GOT3 (cell line): ENCODE data around the gene DRAP1.

Source experiments
- DNase-seq: peaks from one replicate; lab custom pipeline; 2025; ENCODE audit warnings: mixed read lengths; lab: John Stamatoyannopoulos, UW

DRAP1 gene

DNA sequence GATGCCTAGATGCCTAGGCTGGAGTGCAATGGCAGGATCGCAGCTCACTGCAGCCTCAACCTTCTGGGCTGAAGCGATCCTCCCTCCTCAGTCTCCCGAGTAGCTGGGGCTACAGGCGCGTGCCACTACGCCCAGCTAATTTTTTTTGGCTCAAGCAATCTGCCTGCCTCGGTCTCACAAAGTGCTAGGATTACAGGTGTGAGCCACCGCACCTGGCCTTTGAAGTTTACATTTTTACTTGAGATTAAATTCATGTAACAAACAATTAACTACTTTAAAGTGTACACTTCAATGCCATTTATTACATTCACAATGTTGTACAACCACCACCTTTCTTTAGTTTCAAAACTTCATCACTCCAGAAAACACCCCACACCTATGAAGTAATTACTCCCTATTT, 15.5 kb upstream of the DRAP1 start:
- DNase-seq: no peak

DNA sequence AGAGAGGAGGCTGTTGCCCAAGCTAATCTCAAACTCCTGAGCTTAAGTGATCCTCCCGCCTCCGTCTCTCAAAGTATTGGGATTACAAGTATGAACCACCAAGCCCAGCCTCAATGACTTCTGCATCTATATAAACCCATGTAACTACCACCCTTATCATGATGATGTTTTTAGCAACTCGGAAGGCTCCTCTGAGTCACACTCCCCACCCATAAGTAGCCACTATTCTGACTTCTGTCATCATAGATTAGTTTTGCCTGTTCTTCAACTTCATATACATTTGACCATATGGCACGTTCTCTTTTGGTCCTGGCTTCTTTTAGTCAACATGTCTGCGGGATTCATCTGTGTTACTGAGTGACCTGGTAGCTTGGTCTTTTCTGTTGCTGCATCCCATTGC, 12.6 kb upstream of the DRAP1 start:
- no peak for DNase-seq

DNA sequence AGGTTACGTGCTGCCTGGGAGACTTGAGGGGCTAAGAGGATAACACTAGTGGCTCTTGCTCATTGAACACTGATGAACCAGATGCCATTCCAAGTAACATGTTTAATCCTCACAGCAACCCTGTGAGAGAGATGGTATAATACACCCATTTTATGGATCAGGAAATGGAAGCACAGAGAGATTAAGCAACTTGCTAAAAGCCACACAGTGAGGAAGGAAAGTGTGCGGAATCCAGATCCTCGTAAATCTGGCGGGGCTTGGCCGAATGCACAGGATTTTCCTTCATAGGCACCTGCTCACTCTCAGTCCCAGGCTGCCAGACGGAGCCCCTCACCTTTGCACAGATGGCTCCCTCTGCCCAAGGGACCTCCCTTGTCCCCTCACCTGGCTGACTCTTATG, 11.3 kb upstream of the DRAP1 start:
- DNase-seq: no peak

DNA sequence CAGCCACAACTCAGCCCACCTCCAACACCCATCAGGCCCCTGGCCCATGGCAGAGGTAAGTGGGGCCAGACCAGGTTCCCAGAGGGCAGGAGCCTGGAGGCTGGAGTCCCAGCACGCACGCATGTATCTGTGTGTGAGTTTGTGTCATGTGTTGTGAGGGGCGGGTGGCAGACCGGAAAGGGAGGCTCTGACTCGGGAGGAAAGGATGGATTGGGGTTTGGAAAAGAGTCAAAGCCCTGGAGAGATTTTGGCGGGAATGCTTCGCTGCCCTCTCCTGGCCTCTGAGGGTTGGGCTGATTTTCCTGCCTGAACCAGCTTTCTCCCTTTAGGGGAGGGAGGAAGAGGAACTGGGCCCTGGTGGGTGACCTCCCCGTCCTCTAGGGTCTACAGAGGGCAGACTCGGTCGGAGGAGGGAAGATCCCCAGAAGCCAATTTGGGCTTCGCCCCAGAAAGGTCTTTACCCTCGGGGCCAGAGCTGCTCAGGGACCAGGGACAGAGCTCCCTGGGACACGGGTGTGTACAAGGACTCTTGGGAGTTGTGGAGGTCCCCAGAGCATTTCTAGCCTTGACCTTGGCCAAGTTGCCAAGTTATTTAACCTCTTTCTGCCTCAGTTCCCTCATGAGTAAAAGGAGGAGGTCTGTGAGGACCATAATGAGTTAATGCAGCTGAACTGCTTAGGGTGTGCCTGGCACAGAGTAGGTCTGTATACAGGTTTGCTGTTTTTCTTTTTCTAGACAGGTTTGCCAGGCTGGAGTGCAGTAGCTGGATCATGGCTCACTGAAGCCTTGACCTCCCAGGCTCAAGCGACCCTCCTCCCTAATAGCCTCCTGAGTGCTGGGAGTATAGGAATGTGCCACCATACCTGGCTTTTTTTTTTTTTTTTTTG, 7.3 kb upstream of the DRAP1 start:
- DNase-seq: no peak

DNA sequence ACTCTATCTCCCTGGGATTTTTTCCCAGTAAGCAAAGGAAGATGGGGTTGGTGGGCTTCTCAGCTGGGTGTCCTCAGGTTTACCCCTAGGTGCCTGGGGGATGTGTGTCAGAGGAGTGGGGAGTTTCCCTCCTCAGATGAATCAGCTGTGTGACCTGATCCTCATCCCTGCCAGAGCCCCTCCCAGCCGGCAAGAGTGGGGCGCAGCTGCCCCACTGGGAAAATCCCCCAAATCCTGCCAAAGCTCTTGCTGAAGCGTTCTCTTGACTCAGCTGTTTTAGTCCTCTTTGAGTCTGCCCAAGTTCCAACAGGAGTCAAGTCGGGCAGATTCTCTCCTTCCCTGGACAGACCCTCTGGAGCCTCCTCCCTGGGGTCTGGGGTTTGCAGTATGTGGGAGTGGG, 6.4 kb upstream of the DRAP1 start:
- no peak for DNase-seq

DNA sequence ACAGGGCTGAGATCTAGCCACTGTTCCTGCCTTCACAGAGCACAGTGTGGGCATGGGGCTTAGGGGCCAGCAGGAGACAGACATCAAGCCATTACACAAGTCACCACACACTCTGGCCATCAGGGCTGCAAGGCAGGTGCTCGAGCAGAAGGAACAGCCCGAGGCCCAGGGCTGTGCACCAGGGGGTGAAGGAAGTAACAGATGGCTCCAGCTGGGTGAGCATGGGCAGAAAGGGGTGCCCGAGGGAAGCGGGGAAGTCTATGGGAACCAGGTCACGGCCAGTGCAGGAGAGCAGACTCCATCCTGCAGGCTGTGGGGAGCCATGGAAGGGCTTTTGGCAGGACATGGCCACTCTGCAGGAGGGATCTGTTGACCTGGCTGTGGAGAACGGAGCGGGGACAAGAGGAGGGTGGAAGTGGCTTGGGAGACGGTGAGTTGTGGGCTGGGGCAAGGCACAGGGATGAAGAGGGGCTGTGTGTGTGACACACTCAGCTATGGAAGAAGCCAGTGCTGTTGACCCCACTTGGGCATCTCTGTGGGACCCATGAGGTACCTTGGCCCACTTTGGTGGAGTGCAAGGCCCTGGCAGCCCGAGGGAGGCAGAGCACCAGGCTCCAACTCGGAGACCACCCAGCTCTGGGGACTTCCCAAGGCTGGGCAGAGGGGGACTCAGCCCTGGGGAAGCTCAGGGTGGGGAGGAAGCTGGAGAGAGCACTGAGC, 4.0 kb upstream of the DRAP1 start:
- DNase-seq: no peak

DNA sequence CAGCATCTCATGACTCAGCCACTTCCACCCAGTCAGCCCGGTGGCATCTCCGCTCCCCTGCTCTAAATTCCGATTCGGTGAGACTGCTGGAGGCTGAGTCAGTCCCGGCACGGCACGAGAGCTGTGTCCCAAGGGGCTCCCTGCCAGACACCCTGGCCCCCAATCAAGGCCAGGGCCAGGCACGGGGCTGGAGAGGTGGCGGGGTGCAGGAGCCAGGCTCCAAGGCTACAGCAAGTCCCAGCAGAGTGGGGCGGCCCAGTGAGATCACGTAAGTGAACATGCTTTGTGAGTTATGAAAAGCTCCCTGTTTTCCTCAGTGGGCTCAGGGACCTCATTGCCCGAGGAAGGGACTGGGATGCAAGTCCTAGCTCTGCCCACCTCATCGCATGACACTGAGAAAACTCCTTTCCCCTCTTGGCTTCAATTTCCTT, 3.4 kb upstream of the DRAP1 start:
- DNase-seq: peak; percentile 69

DNA sequence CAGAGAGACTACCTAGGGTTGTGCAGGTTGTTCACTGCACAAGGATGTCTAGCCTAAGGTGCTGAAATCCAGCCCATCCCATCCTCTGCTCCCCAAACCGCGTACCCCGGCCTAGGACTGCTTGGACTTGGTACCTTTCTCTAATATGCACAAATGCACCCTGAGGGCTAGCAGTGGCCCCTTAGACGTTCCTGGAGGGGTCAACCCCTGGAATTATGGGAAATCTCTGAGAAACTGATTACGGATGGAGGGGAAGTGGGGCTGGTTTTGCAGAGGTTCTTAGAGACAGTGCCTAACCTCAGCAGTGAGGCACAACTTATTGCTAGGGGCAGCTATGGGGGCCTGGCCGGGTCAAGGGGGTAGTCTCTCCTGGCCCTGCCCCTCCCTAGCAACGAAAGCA, 2.8 kb upstream of the DRAP1 start:
- DNase-seq: no peak

DNA sequence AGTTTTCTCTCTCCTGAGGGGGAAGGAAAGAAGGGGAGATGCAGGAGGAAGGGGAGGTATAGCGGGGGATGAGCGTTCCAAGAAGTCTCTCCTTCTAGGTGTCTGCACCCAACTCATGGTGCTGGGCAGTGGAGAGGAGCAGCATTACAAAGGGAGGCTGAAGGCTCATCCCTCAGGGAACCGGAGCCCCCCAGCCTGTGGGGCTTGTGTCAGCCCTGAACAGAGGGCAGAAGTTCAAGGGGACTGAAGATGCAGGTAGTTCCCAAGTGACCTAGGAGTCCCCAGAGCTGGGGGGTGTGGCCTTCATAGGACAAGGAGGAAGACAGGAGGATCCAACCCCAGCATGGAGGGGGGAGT, 2.2 kb upstream of the DRAP1 start:
- DNase-seq: no peak

DNA sequence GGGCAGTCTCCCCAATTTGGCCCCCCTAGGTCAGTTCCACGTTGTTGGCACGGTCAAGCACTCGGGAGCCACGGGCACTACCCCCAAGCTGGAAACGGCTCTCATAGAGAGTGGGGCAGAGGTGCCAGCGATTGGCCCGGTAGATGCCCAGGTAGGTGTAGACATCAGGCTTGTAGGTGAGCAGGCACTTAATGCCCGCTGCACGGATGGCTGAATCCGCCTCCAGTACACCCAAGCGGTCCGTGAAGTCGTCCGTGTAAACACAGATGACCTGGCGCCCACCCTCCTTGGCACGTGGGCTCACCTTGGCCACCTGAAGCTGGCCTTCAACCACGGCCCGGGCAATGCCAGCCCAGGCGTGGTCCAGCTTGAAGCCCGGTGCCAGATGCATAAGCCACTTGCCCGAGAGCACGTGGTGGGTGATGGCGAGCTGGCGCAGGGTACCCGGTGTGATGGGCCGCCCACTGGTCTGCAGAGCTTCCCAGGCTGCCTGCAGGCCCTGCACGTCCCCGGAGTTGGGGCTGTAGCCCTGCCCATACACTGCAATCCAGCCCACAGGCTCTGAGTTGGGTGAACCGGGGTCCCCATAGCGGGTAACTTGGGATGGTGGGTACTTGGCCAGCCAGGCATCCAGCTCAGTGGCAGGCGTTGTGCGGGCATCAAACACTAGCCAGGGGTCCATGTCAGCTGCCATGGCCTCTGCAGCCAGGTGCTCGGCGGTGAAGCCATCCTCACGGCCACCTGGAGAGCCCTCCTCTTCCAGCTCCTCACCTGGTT, 1.6 kb upstream of the DRAP1 start:
- DNase-seq: no peak

DNA sequence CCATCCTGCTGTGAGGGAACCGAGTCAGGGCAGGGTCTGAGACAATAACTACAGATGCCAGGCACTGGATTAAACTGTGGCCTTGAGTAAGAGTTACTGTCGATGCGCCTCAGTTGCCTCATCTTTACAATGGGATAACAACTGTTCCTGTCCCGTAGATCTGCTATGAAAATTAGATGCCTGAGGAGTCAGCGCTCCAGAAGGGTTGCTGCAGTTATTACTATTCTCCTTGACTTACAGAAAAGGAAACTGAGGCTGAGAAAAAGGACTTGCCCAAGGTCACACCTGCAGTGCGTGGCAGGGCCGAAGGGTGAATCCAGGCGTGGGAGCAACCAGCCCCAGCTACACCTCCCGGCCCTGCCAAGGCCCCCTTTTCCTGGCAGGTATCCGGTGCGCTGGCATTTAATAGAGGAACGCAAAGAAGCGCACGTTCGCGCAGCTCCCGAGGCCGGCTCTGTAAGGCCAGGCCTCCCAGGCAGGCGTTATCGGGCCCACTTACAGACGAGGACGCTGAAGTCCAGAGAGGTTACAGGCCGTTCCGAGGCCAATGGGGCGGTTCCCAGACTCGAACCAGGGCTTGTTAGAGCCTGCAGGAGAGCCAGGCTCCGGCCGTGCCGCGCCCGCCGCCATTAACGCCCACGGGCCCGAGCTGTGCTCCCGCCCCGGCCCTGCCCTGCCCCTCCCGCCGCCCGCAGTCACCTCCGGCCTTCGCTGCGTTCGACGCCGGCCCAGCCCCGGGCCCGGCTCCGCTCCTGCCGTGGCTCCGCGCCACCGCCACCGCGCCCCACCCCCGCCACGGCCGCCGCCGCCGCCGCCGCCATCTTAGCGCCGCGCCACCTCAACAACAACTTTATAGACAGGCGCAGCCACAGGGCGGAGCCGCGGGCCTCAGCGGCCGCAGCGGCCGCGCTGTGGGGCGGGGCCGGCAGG, 750 bp upstream of the DRAP1 start, which contains the start of gene C11orf68:
TSS of gene C11orf68 (minus strand) at position 852 of the 930 bp plus-strand sequence. CDS start at position 821, 31 bp downstream.
- no peak for DNase-seq

DNA sequence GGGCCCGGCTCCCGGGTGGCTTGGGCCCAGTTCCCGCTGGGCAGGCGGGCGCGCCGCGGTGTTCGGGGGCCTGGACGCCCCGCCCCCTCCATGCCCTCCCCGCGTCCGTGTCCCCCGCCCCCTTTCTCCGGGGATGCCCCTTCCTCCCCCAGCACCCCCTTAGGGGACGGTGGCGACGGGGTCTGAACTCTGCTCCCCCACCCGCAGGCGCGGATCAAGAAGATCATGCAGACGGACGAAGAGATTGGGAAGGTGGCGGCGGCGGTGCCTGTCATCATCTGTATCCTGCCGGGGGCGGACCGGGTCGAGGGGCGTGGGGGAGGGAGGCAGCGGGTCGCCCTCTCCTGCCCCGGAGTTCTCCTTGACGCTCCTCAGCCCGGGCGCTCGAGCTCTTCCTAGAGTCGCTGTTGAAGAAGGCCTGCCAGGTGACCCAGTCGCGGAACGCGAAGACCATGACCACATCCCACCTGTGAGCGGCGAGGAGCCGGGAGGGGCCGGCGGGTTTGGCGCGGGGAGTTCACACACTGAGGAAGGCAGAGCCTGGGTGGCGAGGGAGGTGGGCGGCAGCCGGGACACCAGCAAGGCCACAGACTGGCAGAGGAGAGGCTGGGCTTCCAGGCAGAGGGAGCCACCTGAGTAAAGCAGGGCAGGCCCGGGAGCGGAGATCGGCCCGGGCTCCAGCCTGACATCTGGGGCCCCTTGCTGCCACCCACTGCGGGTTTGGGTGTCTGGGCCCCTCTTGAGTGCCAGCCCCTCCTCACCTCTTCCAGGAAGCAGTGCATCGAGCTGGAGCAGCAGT, 546 bp downstream of the DRAP1 start:
- DNase-seq: no peak

DNA sequence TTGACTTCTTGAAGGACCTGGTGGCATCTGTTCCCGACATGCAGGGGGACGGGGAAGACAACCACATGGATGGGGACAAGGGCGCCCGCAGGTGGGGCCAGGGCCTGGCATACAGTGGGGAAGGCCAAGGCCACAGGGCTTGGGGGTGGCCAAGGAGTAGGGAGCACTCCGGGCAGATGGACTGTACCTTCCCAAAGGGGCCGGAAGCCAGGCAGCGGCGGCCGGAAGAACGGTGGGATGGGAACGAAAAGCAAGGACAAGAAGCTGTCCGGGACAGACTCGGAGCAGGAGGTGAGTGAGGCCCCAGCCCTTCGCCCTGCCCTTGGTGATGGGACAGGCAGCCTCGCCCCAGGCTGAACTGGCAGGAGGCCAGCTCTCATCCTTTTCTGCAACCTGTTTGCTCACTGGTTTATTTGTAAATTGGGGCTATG, 1.2 kb downstream of the DRAP1 start:
- no peak for DNase-seq

DNA sequence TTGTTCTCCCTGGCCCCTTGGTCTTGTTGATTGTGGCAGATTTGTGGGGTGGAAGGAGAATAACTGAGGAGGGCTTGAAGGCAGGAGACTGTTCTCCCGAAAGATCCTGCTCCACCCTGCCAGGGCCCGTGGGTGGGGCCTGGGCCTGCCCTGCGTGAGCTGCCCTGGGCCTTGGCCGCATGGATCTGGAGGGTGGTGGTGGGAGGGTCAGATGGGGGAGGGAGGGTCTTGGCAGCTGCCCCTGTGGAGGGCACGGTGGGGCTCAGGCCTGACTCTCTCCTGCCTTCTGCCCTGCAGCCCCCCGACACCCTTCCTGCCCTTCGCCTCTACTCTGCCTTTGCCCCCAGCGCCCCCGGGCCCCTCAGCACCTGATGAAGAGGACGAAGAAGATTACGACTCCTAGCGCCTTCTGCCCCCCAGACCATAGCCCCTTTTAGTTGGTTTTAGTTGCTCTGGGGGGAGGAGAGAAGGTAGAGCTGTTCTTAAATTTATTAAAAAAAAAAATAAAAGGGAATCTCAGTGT, 1.9 kb downstream of the DRAP1 start:
- DNase-seq: no peak

DNA sequence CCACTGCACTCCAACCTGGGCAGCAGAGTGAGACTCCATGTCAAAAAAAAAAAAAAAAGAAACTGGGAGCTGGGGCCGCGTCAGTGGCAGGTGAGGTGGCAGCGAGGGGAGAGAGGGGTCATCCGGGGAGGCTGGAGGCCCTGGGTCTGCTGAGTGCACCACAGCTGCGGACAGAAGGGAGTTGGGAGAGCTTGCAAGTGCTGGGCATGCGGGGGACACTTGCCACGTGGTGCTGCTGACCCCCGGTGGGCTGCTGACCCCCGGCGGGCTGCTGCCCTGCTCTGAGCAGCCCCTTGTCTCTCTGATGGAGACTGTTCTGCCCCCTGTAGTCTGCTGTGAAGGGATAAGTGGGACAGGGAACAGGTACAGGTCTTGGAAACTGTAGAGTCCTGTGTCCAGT, 2.6 kb downstream of the DRAP1 start:
- no peak for DNase-seq

DNA sequence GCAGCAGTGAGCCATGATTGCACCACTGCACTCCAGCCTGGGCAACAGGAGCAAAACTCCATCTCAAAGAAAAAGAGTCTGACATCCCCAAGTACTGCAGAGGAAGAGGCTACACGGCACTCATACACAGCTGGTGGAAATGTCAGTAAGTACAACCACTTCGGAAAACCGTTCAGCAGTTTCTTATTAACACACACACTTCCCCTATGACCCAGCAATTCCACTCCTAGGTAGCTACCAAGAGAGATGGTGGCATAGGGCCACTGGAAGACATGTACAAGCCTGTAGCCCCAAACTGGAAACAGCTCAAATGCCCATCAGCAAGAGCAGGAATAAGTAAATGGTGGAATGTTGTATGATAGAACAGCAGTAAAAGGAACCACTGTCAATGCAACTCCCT, 3.3 kb downstream of the DRAP1 start:
- no peak for DNase-seq

DNA sequence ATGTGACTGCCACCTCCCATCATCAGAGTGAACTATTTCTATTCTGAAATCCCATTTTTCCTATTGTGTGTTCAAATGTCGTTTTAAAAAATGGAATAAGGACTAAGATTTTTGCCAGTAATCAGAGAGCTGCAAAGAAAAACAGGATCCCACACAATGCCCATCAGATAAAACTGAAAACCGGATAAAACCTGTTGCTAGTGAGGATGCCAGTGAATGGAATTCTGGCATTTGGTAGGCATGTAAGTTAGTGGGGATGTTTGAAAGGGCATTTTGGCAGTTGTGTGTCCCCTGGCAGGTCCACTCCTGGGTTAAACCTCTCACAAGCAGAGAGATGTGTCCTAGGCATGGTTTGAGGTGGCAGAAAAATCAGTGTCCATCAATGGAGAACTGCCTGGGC, 6.2 kb downstream of the DRAP1 start:
- no peak for DNase-seq

DNA sequence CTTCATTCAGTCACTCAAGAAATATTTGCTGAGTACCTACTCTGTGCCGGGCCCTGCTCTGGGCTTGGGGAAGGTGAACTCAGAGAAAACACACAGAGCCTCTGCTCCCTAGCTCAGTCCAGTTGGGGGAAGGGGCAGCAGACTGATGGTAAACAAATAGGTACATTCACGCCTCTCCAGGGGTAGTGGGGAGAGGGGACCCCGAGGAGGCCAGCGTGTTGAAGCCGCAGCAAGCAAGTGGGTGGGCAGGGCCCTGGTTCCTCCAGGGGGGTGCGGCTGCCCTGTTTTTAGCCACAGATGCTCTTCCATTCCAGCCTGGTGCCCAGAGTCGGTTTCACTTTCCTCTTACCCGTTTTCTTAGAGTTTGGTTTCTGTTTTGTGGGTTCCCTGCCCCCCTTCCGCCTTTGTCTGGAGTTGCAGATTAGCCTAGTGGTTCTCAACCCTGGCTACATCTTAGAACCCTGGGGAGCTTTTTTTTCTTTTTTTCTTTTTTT, 8.7 kb downstream of the DRAP1 start:
- DNase-seq: no peak

DNA sequence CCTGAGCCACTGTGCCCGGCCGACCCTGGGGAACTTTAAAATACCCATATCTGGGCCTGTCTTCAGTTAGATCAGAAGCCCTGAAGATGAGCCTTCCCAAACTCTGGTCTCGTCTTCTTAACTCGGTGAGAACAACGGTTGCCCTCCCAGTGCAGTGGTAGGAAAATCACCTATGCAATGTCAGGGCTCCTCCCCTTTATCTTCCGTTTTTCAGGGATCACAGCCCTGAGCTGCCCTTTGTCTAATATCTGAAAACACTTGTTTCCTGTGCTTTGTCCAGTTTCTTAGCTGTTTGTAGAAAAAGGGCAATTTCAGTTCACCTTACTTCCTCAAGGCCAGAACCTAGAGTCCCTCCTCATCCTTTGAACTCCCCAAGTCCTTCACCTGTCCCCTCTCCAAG, 9.4 kb downstream of the DRAP1 start:
- no peak for DNase-seq
